Measurements from ENCODE around the gene CERS1. TPM values are rescaled to one million over a fixed set of nuclear protein-coding genes. Genes with fewer than 3 reads are reported as not detected.

Gene CERS1
- total and polyA plus RNA-seq, 8 donors: 0.20 to 4.0 (median 3.4) TPM

GRCh38 chr19:18869781-18870530 is 26.0 kb downstream of the CERS1 start:
- intact Hi-C loops (cut with DNase I): no loop called here
- Histone ChIP-seq H3K36me3 (peaks cover 0 to 37% of the 10 kb centered on the region in 2 donors), H3K9me3 (no peaks in the 10 kb centered on the region), H3K27me3 (peaks cover 0 to 26% of the 10 kb centered on the region in 2 donors), H3K27ac (no peak overlapping the region), H3K4me1 (peaks cover 0 to 22% of the 10 kb centered on the region in 2 donors), H3K4me3 (no peak overlapping the region)
- no peak for TF ChIP-seq CTCF (IDR thresholded peaks at IDR 0.05)
- DNase-seq (peak in 1 of 4 donors; percentile 80), ATAC-seq (no peak)

- intact Hi-C loops (cut with DNase I): no loop called here
- Histone ChIP-seq H3K9me3 (no peaks in the 10 kb centered on the region), H3K36me3 (peaks cover 0 to 45% of the 10 kb centered on the region in 2 donors), H3K27ac (no peak overlapping the region), H3K4me3 (no peak overlapping the region), H3K4me1 (peaks cover 0 to 22% of the 10 kb centered on the region in 2 donors), H3K27me3 (peaks cover 0 to 26% of the 10 kb centered on the region in 2 donors)
- no peak for ATAC-seq
- peak in 2 of 4 donors; percentile 40 to 81 for DNase-seq
- TF ChIP-seq CTCF (IDR thresholded peaks at IDR 0.05): no peak
These were observed 26.8 kb downstream of the CERS1 start for GRCh38 chr19:18869023-18869618.

GRCh38 chr19:18868380-18869022 is 27.5 kb downstream of the CERS1 start:
- no peak for TF ChIP-seq CTCF (IDR thresholded peaks at IDR 0.05)
- no peak overlapping the region for H3K4me3 ChIP-seq
- peaks cover 0 to 51% of the 10 kb centered on the region in 2 donors for H3K36me3 ChIP-seq
- DNase-seq (peak in 1 of 4 donors; percentile 69), ATAC-seq (no peak)
- H3K27ac ChIP-seq: no peak overlapping the region
- peaks cover 0 to 26% of the 10 kb centered on the region in 2 donors for H3K27me3 ChIP-seq
- intact Hi-C loops (cut with DNase I): no loop called here
- no peaks in the 10 kb centered on the region for H3K9me3 ChIP-seq
- H3K4me1 ChIP-seq: peaks cover 0 to 22% of the 10 kb centered on the region in 2 donors

- Histone ChIP-seq H3K4me3 (no peak overlapping the region), H3K4me1 (peaks cover 0 to 22% of the 10 kb centered on the region in 2 donors), H3K27me3 (peaks cover 0 to 26% of the 10 kb centered on the region in 2 donors), H3K27ac (no peak overlapping the region), H3K36me3 (peaks cover 0 to 59% of the 10 kb centered on the region in 2 donors), H3K9me3 (no peaks in the 10 kb centered on the region)
- ATAC-seq (no peak), DNase-seq (peak in 1 of 4 donors; percentile 54)
- intact Hi-C loops (cut with DNase I): no loop called here
- no peak for TF ChIP-seq CTCF (IDR thresholded peaks at IDR 0.05)
These were observed 28.2 kb downstream of the CERS1 start for GRCh38 chr19:18867751-18868150.

- Histone ChIP-seq H3K27ac (no peak overlapping the region), H3K36me3 (peaks cover 0 to 64% of the 10 kb centered on the region in 2 donors), H3K9me3 (no peaks in the 10 kb centered on the region), H3K4me3 (no peak overlapping the region), H3K4me1 (peaks cover 0 to 22% of the 10 kb centered on the region in 2 donors), H3K27me3 (peaks cover 0 to 26% of the 10 kb centered on the region in 2 donors)
- TF ChIP-seq CTCF (IDR thresholded peaks at IDR 0.05): no peak
- intact Hi-C loops (cut with DNase I): no loop called here
- peak in 1 of 4 donors; percentile 64 for DNase-seq
- ATAC-seq: no peak
These were observed 28.8 kb downstream of the CERS1 start for GRCh38 chr19:18867199-18867598.
